K562 (cell line): ENCODE data around the gene CDT1. TPM values are rescaled to one million over a fixed set of nuclear protein-coding genes. Genes with fewer than 3 reads are reported as not detected.

Source experiments
- CREM ChIP-seq: IDR thresholded peaks from 2 replicates; pipeline ENCODE4 v1.6.1; 2014; ENCODE audit warnings: antibody characterized with exemption, low read depth
- HBP1 ChIP-seq: fragments of 450-650 bp; formaldehyde crosslinking; IDR thresholded peaks from 2 replicates; pipeline ENCODE4 v1.4.0; 2022; ENCODE audit warnings: missing genetic modification characterization
- HSF4 ChIP-seq: fragments of 250-450 bp; sonication (Bioruptor Pico); IDR thresholded peaks from 2 replicates; pipeline ENCODE4 v2.1.2; 2022; ENCODE audit warnings: mild to moderate bottlenecking, moderate library complexity, borderline replicate concordance
- MAFG ChIP-seq: fragments of 450-650 bp; conservative IDR thresholded peaks from 2 replicates; pipeline ENCODE4 v1.6.1; 2016; ENCODE audit warnings: missing genetic modification characterization, missing compliant biosample characterization
- MAZ ChIP-seq, 2 experiments: fragments of 450-650 bp in 1 of 2; sonication (generic) in 1 of 2; formaldehyde crosslinking; IDR thresholded peaks in 1 of 2; conservative IDR thresholded peaks in 1 of 2; 2 replicates each; pipeline versions ENCODE4 v1.4.0 to v1.5.0; 2020; ENCODE audit warnings: mild to moderate bottlenecking in 1 of 2, missing genetic modification reagents in 1 of 2
- NFYB ChIP-seq: IDR thresholded peaks from 2 replicates; pipeline ENCODE4 v1.6.1; 2011; ENCODE audit warnings: mild to moderate bottlenecking, moderate library complexity; ENCODE audit not compliant: insufficient read length; ENCODE audit errors: extremely low read depth
- THAP12 ChIP-seq: fragments of 250-450 bp; sonication (Bioruptor Pico); IDR thresholded peaks from 2 replicates; pipeline ENCODE4 v1.9.0; 2021; ENCODE audit warnings: mild to moderate bottlenecking, inconsistent platforms
- ZBTB5 ChIP-seq: fragments of 450-650 bp; IDR thresholded peaks from 2 replicates; pipeline ENCODE4 v1.6.1; 2017; ENCODE audit warnings: antibody characterized with exemption
- ZKSCAN8 ChIP-seq: fragments of 200-800 bp; sonication (Bioruptor generic); IDR thresholded peaks from 2 replicates; pipeline ENCODE4 v1.6.1; 2016; ENCODE audit warnings: missing genetic modification characterization, missing compliant biosample characterization
- ZNF592 ChIP-seq: fragments of 450-650 bp; IDR thresholded peaks from 2 replicates; pipeline ENCODE4 v1.6.1; 2017; ENCODE audit warnings: antibody characterized with exemption, mild to moderate bottlenecking
- polyA plus RNA-seq, 8 experiments: library from polyadenylated mRNA; depleted of rRNA in 4 of 8; stranded (reverse) in 5 of 8; unstranded in 3 of 8; fragments of >200 nt; fragmentation: Nextera tagmentation in 2 of 8; fragmentation: Illumina TruSeq in 1 of 8; extraction: Ambion mirVana in 2 of 8; extraction: Trizol in 1 of 8; gene quantifications; 2 replicates each; pipeline versions ENCODE4 v1.2.1 to v1.2.3, GENCODE V29; 2011 to 2014; ENCODE audit warnings: inconsistent platforms in 1 of 8, missing spikeins in 1 of 8
- total RNA-seq, 7 experiments: library from RNA; depleted of rRNA in 6 of 7; stranded (reverse); fragments of >200 nt in 6 of 7; fragmentation: Illumina TruSeq in 2 of 7; extraction: Trizol in 2 of 7; gene quantifications; 2 replicates each; pipeline versions ENCODE4 v1.2.1 to v1.2.3, GENCODE V29; 2011 to 2021; ENCODE audit warnings: low replicate concordance in 1 of 7

Gene CDT1
- total and polyA plus RNA-seq, 9 of the 15 experiments (the other 6 are each of a cell fraction or from before 2014, with no cell fraction given) = 0.92 to 178 (median 14.2) TPM

- TF ChIP-seq ZNF592 (peak; percentile 51; the same call in 1 of the 2 replicates), HSF4 (CRISPR knock-in tag) (no peak), MAZ (CRISPR knock-in tag; conservative IDR thresholded peaks at IDR 0.05 in 1 of 2, IDR thresholded peaks at IDR 0.05 in 1 of 2) (peak in 1 of 2 experiments; percentile 76; a peak in 3 of 4 replicates), CREM (peak; percentile 19; the same call in 1 of the 2 replicates), THAP12 (CRISPR knock-in tag) (no peak), HBP1 (no peak), NFYB (no peak), ZKSCAN8 (no peak), MAFG (tag) (no peak), ZBTB5 (peak; percentile 55)
These were observed 19.3 kb upstream of the CDT1 start (continued) for GRCh38 chr16:88784074-88784855.
